Lower leg skin (tissue), 4 donors: ENCODE results near the gene CMIP. TPM values are rescaled to one million over a fixed set of nuclear protein-coding genes. Genes with fewer than 3 reads are reported as not detected.

Experiments
- DNase-seq, 2 donors: peaks; one replicate each; pipeline ENCODE4 v3.0.0-alpha.2; 2019; ENCODE audit warnings: low spot score in 2 of 2
- H3K4me3 ChIP-seq: fragments of 200-600 bp; sonication (generic); 2 replicates; pipeline ENCODE4 v1.5.1; 2017; ENCODE audit warnings: mild to moderate bottlenecking, low read depth; ENCODE audit not compliant: poor library complexity, severe bottlenecking
- POLR2A ChIP-seq, 2 donors: fragments of 450-650 bp; IDR thresholded peaks; one replicate each; pipeline ENCODE4 v1.6.1; 2016 to 2017; ENCODE audit warnings: antibody characterized with exemption in 2 of 2, mild to moderate bottlenecking in 1 of 2, moderate library complexity in 1 of 2
- WGBS, 2 donors: methylation state at CpG; one replicate each; pipeline ENCODE4 v1.1.5; 2018; 5-methylcytosine and 5-hydroxymethylcytosine counted together
- intact Hi-C: fragments of 100-400 bp; cut with DNase I; formaldehyde crosslinking; loops from one replicate; pipeline ENCODE4 v1.15.0; 2023; ENCODE audit warnings: low total_unique reads
- total RNA-seq, 4 donors: library from RNA; depleted of rRNA; stranded (reverse); fragments of >200 nt; gene quantifications; one replicate each; pipeline ENCODE4 v1.1.0, GENCODE V29; 2016
- TF ChIP-seq, protein P1 (sequence below), 3 donors: fragments of 450-650 bp; IDR thresholded peaks; one replicate each; pipeline ENCODE4 v1.5.1; 2016; ENCODE audit warnings: antibody characterized with exemption in 3 of 3, mild to moderate bottlenecking in 3 of 3, moderate library complexity in 2 of 3

The CMIP gene
- total RNA-seq, 4 donors from 2014 or later: 53.7 to 115 (median 77.4) TPM

DNA sequence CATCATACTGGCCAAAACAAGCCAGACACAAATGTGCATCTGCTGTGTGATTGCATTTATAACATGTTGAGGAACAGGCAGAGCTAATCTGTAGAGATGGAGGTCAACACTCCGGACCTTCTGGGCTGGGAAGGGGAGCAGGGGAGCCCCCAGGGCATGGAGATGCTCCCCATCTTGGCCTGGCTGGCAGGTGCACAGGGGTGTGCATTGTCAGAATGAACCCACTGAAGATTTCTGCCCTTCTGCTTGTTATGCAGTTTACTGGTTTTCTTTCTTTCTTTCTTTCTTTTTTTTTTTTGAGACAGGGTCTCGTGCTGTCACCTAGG lies 146.9 kb downstream of the CMIP start:
- no peak for DNase-seq
- intact Hi-C loops: no loop called here
- 81 to 95% methylated on average over 2 of the region's 2 CpGs for WGBS, 2 donors
- TF ChIP-seq, protein P1, sequence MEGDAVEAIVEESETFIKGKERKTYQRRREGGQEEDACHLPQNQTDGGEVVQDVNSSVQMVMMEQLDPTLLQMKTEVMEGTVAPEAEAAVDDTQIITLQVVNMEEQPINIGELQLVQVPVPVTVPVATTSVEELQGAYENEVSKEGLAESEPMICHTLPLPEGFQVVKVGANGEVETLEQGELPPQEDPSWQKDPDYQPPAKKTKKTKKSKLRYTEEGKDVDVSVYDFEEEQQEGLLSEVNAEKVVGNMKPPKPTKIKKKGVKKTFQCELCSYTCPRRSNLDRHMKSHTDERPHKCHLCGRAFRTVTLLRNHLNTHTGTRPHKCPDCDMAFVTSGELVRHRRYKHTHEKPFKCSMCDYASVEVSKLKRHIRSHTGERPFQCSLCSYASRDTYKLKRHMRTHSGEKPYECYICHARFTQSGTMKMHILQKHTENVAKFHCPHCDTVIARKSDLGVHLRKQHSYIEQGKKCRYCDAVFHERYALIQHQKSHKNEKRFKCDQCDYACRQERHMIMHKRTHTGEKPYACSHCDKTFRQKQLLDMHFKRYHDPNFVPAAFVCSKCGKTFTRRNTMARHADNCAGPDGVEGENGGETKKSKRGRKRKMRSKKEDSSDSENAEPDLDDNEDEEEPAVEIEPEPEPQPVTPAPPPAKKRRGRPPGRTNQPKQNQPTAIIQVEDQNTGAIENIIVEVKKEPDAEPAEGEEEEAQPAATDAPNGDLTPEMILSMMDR (IDR thresholded peaks at IDR 0.05): no peak
- no peak for TF ChIP-seq POLR2A (IDR thresholded peaks at IDR 0.05)
- no peak overlapping the region for H3K4me3 ChIP-seq

DNA sequence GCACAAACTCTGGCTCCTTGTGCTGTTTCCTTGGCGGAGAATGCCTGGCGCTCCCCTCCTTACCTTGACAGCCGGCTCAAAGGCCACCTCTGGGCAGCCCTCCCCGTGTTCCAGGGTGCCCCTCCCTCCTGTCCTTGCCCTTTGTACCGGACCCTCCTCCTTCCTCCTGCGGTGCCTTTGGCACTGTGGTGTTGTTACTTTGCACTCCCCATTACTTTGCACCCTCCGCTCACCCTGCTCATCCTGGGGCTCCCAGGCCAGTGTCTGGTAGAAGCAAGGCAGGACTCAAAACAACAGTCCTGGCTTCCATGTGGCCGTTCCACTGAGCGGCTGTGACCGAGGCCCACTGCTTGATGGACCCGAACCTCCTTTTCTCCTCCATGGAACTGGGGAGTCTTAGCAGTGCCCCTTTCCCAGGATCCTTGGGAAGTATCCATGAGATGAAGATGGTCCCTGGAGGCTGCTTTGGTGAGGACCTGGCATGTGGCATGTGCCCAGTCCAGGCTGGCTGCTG lies 147.8 kb downstream of the CMIP start:
- TF ChIP-seq POLR2A (IDR thresholded peaks at IDR 0.05): no peak
- TF ChIP-seq, protein P1 (IDR thresholded peaks at IDR 0.05): no peak
- no peak for DNase-seq
- no peak overlapping the region for H3K4me3 ChIP-seq

DNA sequence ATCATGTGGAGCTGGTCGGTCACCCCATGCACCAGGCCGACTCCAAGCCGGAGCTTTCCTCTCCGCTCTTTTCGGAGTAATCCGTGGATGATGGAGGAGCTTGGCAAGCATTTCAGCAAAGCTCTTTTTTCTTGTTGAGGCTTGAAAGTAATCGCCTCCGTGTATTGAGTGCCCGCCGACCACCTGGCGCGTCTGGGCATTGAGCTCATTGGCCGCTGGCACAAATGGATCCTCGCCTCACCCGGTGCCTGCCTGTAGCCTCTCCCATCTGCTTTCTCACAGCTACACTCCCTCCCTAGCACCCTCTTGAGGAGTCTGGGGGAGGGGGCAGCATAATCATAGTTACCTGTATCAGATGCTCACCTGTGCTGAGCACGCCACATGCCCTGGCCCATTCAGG lies 148.9 kb downstream of the CMIP start:
- no peak overlapping the region for H3K4me3 ChIP-seq
- 56 to 68% methylated on average over 16 of the region's 16 CpGs for WGBS, 2 donors

More for the DNA sequence above, 147.8 kb downstream of the CMIP start:
- intact Hi-C loops: no loop called here
- WGBS, 2 donors: 92 to 94% methylated on average over 11 of the region's 11 CpGs

DNA sequence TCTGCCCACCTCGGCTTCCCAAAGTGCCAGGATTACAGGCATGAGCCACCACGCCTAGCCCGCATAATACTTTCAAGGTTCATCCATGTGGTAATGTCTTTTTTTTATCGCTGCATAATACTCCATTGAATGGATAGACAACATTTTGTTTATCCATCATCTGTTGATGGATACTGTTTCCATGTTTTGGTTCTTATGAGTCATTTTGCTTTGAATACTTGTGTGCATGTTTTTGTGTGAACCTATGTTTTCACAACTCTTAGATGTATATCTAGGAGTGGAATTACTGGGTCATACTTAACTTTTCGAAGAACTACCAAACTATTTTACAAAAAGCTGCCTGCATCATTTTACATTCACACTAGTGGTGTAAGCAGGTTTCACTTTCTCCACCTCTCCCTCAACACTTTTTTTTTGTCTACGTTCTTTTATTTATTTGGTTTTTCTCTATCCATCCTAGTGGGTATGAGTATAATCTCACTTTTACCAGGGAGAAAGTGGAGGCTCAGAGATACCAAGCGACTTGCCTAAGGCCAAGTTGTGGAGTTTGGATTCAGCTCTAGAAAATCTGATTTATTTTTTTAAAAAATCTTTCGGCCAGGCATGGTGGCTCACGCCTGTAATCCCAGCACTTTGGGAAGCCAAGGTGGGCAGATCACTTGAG lies 151.2 kb downstream of the CMIP start:
- WGBS, 2 donors: 77 to 81% methylated on average over 9 of the region's 9 CpGs
- TF ChIP-seq POLR2A (IDR thresholded peaks at IDR 0.05): no peak
- TF ChIP-seq, protein P1 (IDR thresholded peaks at IDR 0.05): no peak

More for the DNA sequence above, 148.9 kb downstream of the CMIP start:
- no peak for DNase-seq
- no peak for TF ChIP-seq POLR2A (IDR thresholded peaks at IDR 0.05)
- TF ChIP-seq, protein P1 (IDR thresholded peaks at IDR 0.05): no peak
- intact Hi-C loops: no loop called here

DNA sequence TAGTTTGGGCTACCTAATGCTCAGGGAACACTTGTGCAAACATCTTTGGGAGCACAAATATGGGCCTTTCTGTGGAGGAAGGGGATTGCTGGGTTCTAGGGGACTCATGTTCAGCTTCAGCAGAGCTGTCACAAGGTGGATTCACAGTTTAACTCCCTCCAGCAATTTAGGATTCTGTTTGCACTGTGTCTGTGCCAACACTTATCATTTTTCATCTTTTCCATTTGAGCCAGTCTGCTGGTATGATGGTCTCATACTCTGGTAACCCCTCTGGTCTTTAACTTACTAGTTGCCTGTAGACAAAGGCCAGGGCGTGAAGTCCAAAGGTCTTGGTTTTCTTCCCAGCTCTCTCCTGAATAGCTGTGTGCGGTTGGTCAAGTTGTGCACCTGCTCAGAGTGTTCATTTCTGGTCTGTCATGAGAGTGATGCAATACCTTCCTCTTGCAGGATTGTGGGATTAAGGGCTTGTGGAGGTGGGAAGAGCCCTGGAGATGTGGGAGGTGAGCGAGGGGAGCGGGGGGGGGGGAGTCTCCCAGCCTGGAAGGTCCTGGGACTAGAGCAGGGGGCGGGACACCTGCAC lies 152.6 kb downstream of the CMIP start:
- TF ChIP-seq POLR2A (IDR thresholded peaks at IDR 0.05): no peak
- TF ChIP-seq, protein P1 (IDR thresholded peaks at IDR 0.05): no peak
- H3K4me3 ChIP-seq: no peak overlapping the region
- no peak for DNase-seq
- intact Hi-C loops: no loop called here
- WGBS, 2 donors: 98% methylated on average over 5 of the region's 5 CpGs

More for the DNA sequence above, 151.2 kb downstream of the CMIP start:
- intact Hi-C loops: no loop called here
- no peak overlapping the region for H3K4me3 ChIP-seq
- no peak for DNase-seq
